Gastroesophageal sphincter (tissue), 4 donors: ENCODE data around the gene ADAMTS1. TPM values are rescaled to one million over a fixed set of nuclear protein-coding genes. Genes with fewer than 3 reads are reported as not detected.

Experiments
- ATAC-seq: fragments of 150-250 bp; one replicate; pipeline ENCODE4 v1.9.1; 2016; ENCODE audit warnings: mild to moderate bottlenecking, moderate library complexity
- H3K27ac ChIP-seq, 4 donors: fragments of 200-600 bp; sonication (generic) in 3 of 4; 1 replicate in 3 of 4; 2 replicates in 1 of 4; pipeline ENCODE4 v1.5.1; 2016 to 2019
- H3K27me3 ChIP-seq: fragments of 200-600 bp; sonication (generic); one replicate; pipeline ENCODE4 v1.5.1; 2019
- H3K36me3 ChIP-seq, 2 donors: fragments of 200-600 bp; sonication (generic); one replicate each; pipeline ENCODE4 v1.5.1; 2019; ENCODE audit warnings: control low read depth in 1 of 2
- H3K4me1 ChIP-seq, 3 donors: fragments of 200-600 bp; sonication (generic); 1 replicate in 2 of 3; 2 replicates in 1 of 3; pipeline ENCODE4 v1.5.1; 2016 to 2019; ENCODE audit warnings: control low read depth in 2 of 3
- H3K4me3 ChIP-seq, 2 donors: fragments of 200-600 bp; sonication (generic); one replicate each; pipeline ENCODE4 v1.5.1; 2019; ENCODE audit warnings: mild to moderate bottlenecking in 1 of 2, moderate library complexity in 1 of 2
- H3K9me3 ChIP-seq, 3 donors: fragments of 200-600 bp; sonication (generic); one replicate each; pipeline ENCODE4 v1.5.1; 2017 to 2019; ENCODE audit warnings: control low read depth in 2 of 3
- CTCF ChIP-seq, 4 experiments: fragments of 200-600 bp in 2 of 4; fragments of 450-650 bp in 2 of 4; sonication (generic) in 1 of 4; IDR thresholded peaks; one replicate each; pipeline ENCODE4 v1.5.1; 2017 to 2019; ENCODE audit warnings: antibody characterized with exemption in 4 of 4, mild to moderate bottlenecking in 2 of 4, moderate library complexity in 2 of 4
- EP300 ChIP-seq: sonication (generic); formaldehyde crosslinking; IDR thresholded peaks from one replicate; pipeline ENCODE4 v1.6.1; 2017; ENCODE audit warnings: antibody characterized with exemption, mild to moderate bottlenecking
- POLR2A ChIP-seq, 2 donors: fragments of 450-650 bp; IDR thresholded peaks; one replicate each; pipeline ENCODE4 v1.6.1; 2017; ENCODE audit warnings: antibody characterized with exemption in 2 of 2, mild to moderate bottlenecking in 2 of 2, moderate library complexity in 1 of 2
- POLR2AphosphoS5 ChIP-seq: sonication (generic); formaldehyde crosslinking; IDR thresholded peaks from one replicate; pipeline ENCODE4 v1.6.1; 2017; ENCODE audit warnings: antibody characterized with exemption
- WGBS, 2 donors: methylation state at CpG; one replicate each; pipeline ENCODE4 v1.1.5; 2018; ENCODE audit warnings: low coverage in 1 of 2; 5-methylcytosine and 5-hydroxymethylcytosine counted together
- total RNA-seq, 4 donors: library from RNA; depleted of rRNA; stranded (reverse); fragments of >200 nt; gene quantifications; one replicate each; pipeline ENCODE4 v1.1.0, GENCODE V29; 2016

The ADAMTS1 gene
- total RNA-seq, 4 donors from 2014 or later = 68.5 to 144 (median 103) TPM

GRCh38 chr21:26835714-26836265, 9.4 kb downstream of the ADAMTS1 start:
- no peak for ATAC-seq
- WGBS, 2 donors = 50 to 75% methylated on average over 2 of the region's 2 CpGs
- Histone ChIP-seq H3K4me1 (peaks cover 3 to 47% (median 12%) of the 10 kb centered on the region in 3 donors), H3K36me3 (peaks cover 0 to 47% of the 10 kb centered on the region in 2 donors), H3K4me3 (no peak overlapping the region), H3K27ac (peak overlapping the region in 2 of 4 donors; percentile 18 to 32), H3K27me3 (no peaks in the 10 kb centered on the region), H3K9me3 (no peaks in the 10 kb centered on the region)
- TF ChIP-seq CTCF (IDR thresholded peaks at IDR 0.05) (no peak), POLR2AphosphoS5 (peak; percentile 50)

DNA sequence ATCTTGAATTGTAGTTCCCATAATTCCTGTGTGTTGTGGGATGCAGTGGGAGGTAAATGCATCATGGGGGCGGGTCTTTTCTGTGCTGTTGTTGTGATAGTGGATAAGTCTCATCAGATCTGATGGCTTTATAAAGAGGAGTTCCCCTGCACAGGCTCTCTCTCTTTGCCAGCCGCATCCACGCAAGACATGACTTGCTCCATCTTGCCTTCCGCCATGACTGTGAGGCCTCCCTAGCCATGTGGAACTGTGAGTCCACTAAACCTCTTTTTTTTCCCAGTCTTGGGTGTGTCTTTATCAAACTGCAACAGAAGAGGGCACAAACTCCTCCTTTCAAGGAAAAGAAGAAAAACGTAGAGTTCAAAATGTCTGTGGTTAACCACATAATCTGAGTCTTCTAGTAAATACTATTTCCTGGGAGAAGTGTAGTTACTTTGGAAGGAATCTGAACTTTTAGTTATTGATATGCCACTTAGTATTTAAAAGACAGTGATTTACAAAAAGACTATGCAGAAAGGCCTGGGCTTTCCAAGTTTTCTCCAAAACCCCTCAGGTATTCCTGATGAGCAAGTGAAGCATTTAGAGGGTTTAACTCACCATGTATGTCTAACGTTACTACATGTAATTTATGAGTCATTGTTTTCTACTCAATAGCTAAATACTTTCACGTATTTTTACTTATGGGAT, 10.0 kb downstream of the ADAMTS1 start:
- peaks cover 0 to 41% of the 10 kb centered on the region in 2 donors for H3K36me3 ChIP-seq

DNA sequence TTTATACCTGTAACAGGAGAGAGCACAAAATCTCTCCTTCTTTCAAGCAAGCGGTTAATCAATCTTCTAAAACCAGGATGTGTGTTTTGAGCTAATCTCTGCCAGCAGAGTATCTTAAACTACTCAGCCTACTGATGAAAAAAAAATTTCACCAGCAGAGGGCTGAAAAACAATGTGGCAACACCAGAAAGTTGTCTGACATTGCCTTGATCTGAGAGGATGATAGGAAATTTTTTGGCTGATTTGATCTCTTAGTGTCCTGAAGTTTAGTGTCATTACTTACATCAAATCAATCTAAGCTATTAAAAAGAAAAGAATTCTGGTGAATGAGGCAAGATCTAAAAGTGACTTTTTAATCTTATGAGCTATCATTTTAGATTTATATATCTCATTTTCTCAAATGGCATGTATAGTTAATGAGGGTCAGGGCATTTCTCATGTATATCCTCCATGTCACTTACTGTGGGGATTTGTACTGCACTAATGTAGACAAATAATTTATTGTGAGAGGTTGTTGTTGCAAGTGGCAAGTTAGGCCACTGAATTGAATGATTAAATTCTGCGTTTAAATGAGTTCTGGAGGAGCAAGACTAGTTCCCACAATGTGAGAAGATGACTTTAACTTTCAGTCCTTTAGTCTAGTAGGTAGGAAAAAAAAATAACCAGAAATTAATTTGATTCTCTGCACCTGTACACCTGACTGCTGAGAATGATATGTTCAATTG, 10.9 kb downstream of the ADAMTS1 start:
- TF ChIP-seq POLR2A (IDR thresholded peaks at IDR 0.05) (no peak), CTCF (IDR thresholded peaks at IDR 0.05) (peak; percentile 10 to 47 (median 32))
- H3K36me3 ChIP-seq = peaks cover 0 to 32% of the 10 kb centered on the region in 2 donors
- WGBS, 2 donors = 85 to 100% methylated on average over 1 to 2 of the region's 2 CpGs
- H3K27me3 ChIP-seq = no peaks in the 10 kb centered on the region
- H3K9me3 ChIP-seq = no peaks in the 10 kb centered on the region
- H3K27ac ChIP-seq = peak overlapping the region in 1 of 4 donors; percentile 32
- no peak overlapping the region for H3K4me3 ChIP-seq
- ATAC-seq = no peak
- peaks cover 0 to 32% (median 5%) of the 10 kb centered on the region in 3 donors for H3K4me1 ChIP-seq

More for the DNA sequence above, 10.0 kb downstream of the ADAMTS1 start:
- Histone ChIP-seq H3K27me3 (no peaks in the 10 kb centered on the region), H3K9me3 (no peaks in the 10 kb centered on the region), H3K4me1 (peaks cover 1 to 40% (median 10%) of the 10 kb centered on the region in 3 donors), H3K4me3 (no peak overlapping the region), H3K27ac (peak overlapping the region in 2 of 4 donors; percentile 18 to 32)
- WGBS, 2 donors = 62 to 65% methylated on average over 4 to 6 of the region's 7 CpGs
- no peak for TF ChIP-seq POLR2A (IDR thresholded peaks at IDR 0.05)
- peak; percentile 32 for TF ChIP-seq POLR2AphosphoS5
- ATAC-seq = peak; percentile 17

- Histone ChIP-seq H3K36me3 (peaks cover 0 to 24% of the 10 kb centered on the region in 2 donors), H3K27me3 (no peaks in the 10 kb centered on the region), H3K4me1 (peaks cover 0 to 24% (median 4%) of the 10 kb centered on the region in 3 donors), H3K27ac (no peak overlapping the region), H3K4me3 (no peak overlapping the region), H3K9me3 (no peaks in the 10 kb centered on the region)
- TF ChIP-seq POLR2AphosphoS5 (peak; percentile 10), POLR2A (IDR thresholded peaks at IDR 0.05) (no peak)
- peak; percentile 32 for ATAC-seq
- 75 to 80% methylated on average over 5 of the region's 6 CpGs for WGBS, 2 donors
Measured at GRCh38 chr21:26833460-26833939, 11.7 kb downstream of the ADAMTS1 start.

GRCh38 chr21:26833011-26833410, 12.2 kb downstream of the ADAMTS1 start:
- peak; percentile 8 for ATAC-seq
- Histone ChIP-seq H3K4me1 (peaks cover 0 to 19% (median 4%) of the 10 kb centered on the region in 3 donors), H3K27ac (no peak overlapping the region), H3K36me3 (peaks cover 0 to 19% of the 10 kb centered on the region in 2 donors), H3K4me3 (no peak overlapping the region), H3K9me3 (no peaks in the 10 kb centered on the region), H3K27me3 (no peaks in the 10 kb centered on the region)
- TF ChIP-seq POLR2A (IDR thresholded peaks at IDR 0.05) = no peak
- TF ChIP-seq EP300 = no peak
- TF ChIP-seq CTCF (IDR thresholded peaks at IDR 0.05) = no peak
- no peak for TF ChIP-seq POLR2AphosphoS5
- 71 to 94% methylated on average over 1 to 2 of the region's 4 CpGs for WGBS, 2 donors
